Camera-type eye (tissue), 1 donor: ENCODE measurements around the gene HYPK. TPM values are rescaled to one million over a fixed set of nuclear protein-coding genes. Genes with fewer than 3 reads are reported as not detected.

Source experiments
- total RNA-seq: library from RNA; depleted of rRNA; stranded (reverse); fragments of >200 nt; gene quantifications from one replicate; pipeline ENCODE4 v1.2.3, GENCODE V29; 2014

The HYPK gene, protein sequence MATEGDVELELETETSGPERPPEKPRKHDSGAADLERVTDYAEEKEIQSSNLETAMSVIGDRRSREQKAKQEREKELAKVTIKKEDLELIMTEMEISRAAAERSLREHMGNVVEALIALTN
- total RNA-seq: 7.5 TPM

DNA sequence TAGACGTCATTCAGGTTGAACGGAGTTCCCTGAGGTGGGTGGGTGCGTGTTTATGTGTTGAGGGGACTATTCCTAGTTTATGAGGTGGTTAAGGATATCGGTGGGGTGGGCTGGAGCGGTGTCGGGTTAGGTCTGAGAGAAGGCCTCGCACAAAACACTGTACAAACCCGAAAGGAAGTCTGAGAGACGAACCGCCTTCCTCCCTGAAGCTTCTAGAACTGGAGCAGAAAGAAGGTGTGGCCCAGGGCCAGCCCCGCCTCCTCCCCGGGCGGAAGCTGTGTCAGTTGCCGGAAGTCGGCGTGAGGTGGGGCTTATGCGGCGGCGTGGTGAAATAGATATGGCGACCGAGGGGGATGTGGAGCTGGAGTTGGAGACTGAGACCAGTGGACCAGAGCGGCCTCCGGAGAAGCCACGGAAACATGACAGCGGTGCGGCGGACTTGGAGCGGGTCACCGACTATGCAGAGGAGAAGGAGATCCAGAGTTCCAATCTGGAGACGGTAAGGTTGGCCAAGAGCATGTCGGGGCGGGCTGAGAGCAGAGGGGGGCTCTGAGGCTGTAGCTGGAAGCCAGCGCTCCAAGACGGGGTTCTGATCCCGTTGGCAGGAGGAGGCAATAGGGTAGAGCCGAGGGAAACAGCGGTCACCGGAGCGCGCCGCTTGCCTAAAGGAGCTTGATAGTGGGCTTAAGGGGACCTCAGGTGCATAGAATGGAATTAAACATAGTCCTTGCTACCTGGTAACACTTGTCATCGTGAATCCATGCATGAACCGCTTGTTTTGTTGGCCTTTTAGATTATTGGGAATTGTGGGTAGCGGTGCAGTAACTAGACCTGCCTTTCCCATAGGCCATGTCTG lies at the start of gene HYPK:
TSS of gene HYPK (plus strand) at position 314 of the 856 bp plus-strand sequence. CDS start at position 338, 24 bp downstream.

DNA sequence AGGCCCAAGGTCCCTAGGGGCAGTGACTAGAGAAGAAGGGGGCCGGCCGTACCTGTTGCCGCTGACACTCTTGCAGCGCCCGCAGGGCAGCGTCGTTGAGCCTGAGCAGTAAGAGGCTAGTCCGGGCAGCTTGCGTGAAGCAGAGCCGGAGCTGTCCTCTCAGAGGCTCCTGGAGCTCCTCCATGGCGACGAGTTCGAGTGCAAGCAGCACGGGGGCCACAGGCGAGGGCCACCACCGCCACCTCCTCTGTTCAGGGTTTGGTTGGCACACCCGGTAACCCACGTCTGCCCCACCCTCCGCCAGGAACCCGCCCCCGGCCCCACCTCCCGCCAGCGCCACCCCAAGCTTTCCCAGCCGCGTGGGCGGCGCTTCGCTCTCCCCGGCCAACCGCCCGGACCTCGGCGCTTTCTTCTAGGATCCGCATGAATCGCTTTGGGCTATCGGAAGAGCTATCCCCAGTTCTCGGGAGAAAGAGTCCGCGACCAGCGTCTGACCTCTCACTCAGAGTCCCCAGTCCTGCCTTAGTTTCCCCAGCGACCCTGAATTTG lies 23.6 kb upstream of the HYPK start, which contains the start of gene ELL3:
TSS of gene ELL3 (minus strand) at position 249 of the 549 bp plus-strand sequence. CDS start at position 184, 65 bp downstream.

DNA sequence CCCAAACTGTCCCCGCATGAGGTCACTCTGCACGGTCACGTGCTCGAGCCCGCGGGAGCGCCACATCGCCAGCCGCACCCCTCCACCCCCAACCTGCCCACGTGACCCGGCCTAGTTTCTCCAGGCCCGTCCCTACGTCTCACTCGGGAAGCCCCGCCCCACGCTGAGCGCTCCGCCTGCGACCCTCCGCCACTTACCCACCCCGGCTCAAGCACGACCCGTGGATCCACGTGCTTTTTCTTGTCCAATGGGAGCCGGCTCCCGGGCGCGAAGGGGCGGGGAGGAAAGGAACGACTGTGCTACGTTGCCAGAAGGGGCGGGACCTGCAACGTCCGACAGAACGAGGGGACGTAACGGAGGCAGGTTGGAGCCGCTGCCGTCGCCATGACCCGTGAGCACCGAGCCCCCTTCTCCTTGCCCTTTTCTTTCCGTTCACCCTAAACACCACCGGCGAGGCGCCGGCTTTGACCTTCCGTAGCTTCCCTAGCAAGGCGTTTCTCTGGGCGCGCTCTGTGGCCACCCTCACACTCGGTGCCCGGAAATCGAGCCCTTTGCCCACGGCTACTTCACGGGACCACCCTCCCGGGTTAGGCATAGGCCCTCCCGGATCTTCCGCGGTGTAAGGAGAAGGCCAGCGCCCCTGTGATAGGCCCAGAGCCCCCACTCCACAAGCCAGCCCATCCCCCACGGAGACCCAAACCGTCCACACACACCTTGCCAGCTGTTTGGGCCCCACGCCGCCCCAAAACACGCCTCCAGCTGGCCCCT lies 8.2 kb upstream of the HYPK start, which contains the start of gene SERF2:
TSS of gene SERF2 (plus strand) at position 328 of the 768 bp plus-strand sequence. CDS start at position 385, 57 bp downstream.

GRCh38 chr15:43799945-43800285 lies 484 bp upstream of the HYPK start, which contains the start of gene SERINC4:
Gene SERINC4, minus strand, starts transcription at chr15:43800220. Its CDS starts 234 bp downstream, at chr15:43799986.

DNA sequence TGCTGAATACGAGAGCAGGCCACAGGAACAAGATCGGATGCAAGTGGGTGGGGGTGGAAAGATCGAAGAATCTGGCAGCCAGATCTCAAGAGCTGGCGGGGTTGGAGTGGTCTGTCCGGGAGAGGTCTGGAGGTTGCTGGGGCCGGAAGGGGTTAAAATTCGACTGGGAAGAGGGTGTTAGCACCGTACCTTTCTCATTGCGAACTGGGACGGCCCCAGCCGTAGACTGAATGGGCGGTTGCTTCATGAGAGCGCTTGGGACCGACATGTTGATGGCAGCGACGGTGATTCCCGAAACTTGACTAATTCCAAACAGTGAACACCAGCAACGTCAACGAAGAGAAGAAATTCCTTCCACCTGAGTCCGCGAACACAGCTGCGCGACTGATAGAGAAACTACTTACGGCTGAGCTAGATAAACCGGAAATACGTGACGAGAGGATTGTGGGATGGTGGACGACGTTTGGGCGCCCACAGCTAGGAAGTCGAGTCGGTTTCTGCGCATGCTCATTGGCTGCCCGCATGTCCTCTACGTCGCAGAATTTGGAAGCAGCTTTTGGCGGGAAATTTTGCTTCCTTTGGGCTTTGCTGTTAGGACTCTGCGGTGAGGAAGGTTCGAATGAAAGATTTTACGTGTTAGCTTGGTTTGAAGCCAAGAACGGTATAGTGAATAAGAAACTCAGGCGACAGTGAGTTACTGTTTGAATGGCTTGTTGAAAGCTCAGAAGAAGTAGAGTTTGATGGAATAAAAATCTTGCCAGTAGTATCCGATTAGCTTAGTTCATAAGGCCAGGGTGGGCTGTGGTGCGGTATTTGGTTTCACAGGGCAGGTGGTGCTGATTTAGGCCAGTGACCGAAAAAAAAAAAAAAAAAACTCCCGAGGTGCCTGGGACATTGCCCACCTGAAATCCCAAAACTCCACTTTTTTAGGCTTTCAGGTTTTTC lies 24.2 kb downstream of the HYPK start, which contains the start of gene MFAP1:
TSS of gene MFAP1 (minus strand) at position 389 of the 945 bp plus-strand sequence. CDS start at position 268, 121 bp downstream.

DNA sequence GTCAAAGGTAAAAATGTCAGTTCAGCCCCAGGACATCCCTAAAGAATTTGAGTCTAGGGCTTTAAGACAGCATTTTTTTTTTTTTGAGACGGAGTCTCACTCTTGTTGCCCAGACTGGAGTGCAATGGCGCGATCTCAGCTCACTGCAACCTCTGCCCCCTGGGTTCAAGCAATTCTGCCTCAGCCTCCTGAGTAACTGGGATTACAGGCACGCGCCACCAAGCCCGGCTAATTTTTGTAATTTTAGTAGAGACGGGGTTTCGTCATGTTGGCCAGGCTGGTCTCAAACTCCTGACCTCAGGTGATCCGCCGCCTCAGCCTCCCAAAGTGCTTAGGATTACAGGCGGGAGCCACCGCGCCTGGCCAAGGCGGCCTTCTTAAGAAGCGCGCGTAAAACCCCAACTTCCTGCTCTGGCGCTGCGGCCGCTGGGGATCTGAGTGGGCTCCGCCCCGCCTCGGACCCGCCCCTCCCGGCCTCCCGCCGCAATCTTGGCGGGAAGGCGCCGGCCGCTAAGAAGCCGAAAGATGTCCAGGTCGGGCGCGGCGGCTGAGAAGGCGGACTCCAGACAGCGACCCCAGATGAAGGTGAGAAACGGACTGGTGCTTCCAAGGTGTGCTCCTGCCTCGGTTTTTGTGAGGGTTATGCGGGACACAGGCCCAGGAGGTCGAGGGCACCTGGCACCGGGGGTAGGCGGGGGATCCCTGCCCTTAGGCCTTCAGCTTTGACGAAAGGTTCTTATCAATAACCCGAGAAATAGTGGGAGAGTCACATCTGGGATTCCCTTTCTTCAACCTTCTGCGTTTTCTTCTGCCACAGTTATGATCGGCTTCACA lies 26.3 kb downstream of the HYPK start, which contains the start of gene WDR76:
TSS of gene WDR76 (plus strand) at position 495 of the 834 bp plus-strand sequence. CDS start at position 526, 31 bp downstream.

Other genes with a start within 250 kb of the HYPK start
- 46.3 TPM for gene PPIP5K1, start 210.4 kb upstream of the HYPK start, total RNA-seq
- gene CKMT1B, start 206.6 kb upstream of the HYPK start, total RNA-seq: 6.7 TPM
- gene STRC, start 181.8 kb upstream of the HYPK start, total RNA-seq: 5.1 TPM
- gene CATSPER2, start 151.8 kb upstream of the HYPK start, total RNA-seq: 5.7 TPM
- 2.6 TPM for gene CKMT1A, start 106.7 kb upstream of the HYPK start, total RNA-seq
- 131 TPM for gene PDIA3, start 54.2 kb upstream of the HYPK start, total RNA-seq
- 5.0 TPM for gene ELL3, start 23.6 kb upstream of the HYPK start, total RNA-seq
- gene SERF2, start 8.3 kb upstream of the HYPK start, total RNA-seq: 341 TPM
- gene SERINC4, start 379 bp upstream of the HYPK start, total RNA-seq: 3.8 TPM
- gene MFAP1, start 24.1 kb downstream of the HYPK start, total RNA-seq: 37.1 TPM
- gene WDR76, start 26.4 kb downstream of the HYPK start, total RNA-seq: 14.3 TPM